GM18907 (cell line): ENCODE data around the gene TAGLN.

ENCODE experiments used
- ATAC-seq: cut with Tn5 transposase; IDR thresholded peaks from one replicate; pipeline ENCODE4 v1.9.1; 2021; ENCODE audit warnings: mild to moderate bottlenecking, moderate library complexity; ENCODE audit not compliant: unreplicated experiment

The TAGLN gene

DNA sequence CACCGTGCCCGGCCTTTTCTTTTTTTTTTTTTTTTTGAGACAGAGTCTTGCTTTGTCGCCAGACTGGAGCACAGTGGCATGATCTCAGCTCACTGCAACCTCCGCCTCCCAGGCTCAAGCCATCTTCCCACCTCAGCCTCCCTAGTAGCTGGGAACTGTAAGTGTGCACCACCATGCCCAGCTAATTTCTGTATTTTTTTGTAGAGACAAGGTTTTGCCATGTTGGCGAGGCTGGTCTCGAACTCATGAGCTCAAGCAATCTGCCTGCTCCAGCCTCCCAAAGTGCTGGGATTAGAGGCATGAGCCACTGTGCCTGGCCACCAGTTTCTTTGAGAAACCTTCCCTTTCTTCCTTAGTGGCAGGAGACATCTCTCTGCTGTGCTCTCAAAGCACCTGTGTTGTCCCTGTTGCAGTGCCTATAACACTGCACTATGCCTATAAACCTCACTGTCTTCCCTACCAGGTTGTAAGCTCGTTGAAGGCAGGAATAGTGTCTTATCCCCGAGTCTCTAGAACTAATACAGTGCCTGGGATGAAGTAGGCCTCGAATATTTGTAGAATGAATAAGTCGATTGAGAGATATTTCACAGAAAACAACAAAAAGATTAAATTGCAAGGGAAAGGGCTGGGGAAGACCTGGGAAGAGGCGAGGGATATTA, 13.7 kb downstream of the TAGLN start:
- ATAC-seq, result no peak

DNA sequence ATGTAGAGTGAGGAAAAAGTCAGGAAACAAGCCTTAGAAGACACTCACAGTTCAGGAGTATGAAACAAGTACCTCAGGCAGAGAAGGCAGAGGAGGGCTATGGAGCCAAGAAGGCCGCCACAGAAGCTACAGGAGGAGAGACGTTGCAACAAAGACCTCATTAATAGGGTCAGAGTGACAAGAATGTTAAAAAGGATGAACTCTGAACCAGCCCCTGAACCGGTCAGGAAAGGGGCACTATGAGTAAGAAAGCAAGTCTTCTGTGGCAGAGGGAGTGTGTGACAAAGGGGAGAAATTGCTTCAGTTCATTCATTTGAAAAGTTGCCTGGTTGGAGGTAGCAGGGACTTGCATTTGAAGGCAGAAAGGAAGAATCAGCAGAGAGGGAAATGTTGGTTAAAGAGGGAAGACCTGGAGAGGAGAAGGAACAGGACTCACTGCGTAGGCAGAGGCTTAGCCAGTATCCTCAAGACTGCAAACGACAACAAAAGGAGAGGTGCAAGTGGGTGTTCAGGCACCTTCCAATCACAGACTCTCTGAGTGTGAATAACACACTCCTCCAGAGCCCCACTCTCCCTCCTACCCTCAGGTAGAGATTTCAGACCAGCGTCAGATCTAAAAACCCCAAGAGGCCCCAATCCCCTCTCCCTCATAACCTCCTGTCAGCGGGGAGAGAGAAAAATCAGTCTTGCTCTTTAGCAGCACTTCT, 15.4 kb downstream of the TAGLN start:
- ATAC-seq, result no peak

DNA sequence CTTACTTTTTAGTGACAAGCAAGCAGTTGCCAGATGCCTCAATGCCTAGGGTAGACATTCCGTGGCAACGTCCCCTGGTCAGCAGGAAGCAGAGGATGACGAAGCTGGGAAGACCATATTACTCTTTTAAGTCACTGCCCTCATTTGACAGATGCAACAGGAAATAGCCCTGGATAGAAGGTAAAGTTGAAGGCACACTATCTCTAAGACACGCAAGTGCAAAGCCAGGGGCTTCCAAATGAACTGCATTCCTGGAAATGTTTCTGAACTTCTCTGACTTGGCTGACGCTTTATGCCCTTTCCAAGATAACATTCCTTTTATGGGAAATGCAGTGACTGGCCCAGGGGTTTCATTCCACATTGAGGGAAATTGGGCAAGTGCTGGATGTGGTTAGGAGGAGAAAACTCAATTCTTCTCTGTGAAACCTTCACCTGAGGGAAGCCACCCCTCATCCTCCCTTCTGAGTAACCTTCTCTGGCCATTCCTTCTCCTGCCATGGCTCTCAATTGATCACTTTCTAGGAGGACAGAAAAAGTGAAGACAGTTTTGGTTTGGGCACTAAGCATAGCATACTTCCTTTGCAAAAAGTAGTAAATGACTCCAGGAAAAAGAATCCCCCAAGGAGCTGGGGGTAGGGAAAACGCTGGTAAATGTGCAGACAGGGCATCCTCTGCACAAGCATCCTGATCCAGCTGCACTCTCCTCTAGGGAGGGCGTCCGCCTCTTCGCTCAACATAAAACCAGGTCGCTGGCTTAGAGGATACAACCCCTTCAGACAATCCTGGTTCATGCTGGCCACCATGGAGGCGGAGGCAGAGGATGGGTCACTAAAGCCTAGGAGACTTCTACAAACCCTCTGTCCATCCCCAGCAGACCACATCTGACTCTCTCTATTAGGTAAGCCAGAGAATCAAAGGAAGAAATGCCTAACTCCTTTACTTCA, 18.2 kb downstream of the TAGLN start:
- no peak for ATAC-seq

DNA sequence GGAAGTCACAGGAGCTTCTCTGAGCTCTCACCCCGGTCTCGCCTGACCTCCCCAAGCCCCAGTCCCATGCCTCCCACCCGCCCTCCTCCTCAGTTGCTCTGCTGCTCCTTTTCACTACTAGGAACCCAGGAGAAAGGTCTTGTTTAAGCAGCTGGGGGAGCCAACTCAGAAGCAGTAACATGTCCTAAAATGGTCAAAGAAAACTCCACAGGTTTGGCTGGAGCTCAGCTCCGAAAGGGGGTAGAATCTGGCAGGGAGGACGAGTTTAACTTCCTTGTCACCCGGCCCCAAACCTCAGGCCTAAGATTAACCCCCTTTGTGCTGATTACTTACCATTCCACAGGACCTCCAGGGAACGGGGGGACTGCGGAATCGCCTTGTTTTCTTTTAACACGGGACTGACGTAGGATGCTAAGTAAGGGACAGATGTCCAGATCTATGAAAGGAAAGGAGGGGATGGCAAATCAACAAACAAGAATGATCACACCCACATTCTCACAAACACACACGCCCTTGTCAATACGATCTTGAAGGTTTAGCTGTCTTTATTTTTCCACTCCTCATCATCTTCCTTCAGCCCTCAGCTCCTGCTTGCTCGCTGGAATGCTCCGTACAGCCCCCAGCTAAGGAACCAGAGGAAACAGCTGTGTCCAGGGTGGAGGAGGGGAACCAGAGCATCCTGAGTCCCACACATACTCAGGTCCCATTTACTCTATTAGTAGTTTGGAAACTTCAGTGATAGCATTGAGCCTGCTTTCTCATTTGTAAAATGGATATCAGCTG, 19.2 kb downstream of the TAGLN start:
- no peak for ATAC-seq

DNA sequence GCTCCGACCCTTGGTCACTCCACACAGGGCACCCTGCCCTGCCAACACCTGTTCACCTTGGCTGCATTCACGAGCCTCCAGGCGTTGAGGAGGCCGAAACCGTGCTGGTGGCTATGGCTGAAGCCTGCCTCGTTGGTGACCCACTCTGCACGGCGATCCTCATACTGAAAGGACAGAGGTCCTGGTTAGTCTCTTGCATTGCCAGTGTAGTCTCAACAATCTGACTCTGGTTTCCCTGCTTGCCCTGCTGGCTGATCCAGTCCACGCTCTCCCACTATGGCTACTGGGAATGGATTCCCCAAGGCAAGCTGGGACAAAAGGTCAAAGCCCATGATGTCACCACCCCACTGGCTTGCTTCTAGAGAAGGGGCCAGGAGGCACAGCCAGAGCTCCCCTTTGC, 19.8 kb downstream of the TAGLN start:
- no peak for ATAC-seq

DNA sequence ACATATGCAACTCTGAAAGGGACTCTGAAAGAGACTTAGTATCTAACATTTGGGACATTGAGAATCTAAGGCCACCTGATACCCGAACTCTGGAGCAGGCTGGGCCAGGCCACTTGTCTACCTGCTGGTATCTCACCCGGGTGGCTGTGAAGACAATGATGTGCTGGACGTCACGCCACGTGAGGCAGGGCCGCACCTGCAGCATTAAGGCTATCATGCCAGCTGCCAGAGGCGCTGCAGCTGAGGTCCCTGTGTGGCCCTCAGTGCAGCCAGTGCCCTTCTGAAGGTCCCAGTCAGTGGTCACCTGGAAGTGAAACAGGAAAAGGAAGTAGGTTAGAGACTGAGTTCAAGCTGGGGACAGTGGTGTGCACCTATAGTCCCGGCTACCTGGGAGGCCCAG, 20.3 kb downstream of the TAGLN start:
- no peak for ATAC-seq

DNA sequence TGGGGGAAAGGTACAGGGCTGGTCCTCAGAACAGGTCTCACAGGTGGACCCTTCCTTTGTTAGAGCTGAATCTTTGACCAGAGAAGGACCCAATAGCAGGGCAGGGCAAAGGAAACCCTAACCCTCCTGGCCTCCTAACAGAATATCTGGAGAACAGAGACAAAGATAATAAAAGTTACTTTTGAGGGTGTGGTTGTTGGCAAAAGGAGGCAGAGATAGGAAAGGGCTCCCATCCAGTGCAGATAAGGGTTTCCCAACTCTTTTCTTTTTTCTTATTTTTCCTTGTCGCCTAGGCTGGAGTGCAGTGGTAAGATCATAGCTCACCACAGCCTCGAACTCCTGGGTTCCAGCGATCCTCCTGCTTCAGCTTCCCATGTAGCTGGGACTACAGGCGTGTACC, 20.8 kb downstream of the TAGLN start:
- no peak for ATAC-seq

DNA sequence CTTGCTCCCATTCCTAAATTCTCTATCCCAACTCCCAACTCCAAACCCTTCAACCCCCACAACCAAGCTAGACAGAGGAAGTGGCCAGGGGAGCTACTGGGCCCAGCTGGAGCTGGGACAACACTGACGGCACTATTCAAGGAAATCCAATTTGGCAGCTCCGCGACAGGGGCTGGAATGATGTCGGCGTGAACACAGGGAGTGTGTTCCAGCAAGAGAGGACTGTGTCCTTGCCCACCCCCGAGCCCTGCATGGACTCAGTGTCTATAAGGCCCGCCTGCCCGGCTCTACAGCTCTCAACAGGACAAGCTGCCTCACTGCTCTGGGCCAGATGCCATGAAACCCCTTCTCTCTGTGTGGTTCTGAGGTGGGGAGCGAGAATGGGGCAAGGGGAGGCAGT, 21.4 kb downstream of the TAGLN start:
- ATAC-seq, result no peak

DNA sequence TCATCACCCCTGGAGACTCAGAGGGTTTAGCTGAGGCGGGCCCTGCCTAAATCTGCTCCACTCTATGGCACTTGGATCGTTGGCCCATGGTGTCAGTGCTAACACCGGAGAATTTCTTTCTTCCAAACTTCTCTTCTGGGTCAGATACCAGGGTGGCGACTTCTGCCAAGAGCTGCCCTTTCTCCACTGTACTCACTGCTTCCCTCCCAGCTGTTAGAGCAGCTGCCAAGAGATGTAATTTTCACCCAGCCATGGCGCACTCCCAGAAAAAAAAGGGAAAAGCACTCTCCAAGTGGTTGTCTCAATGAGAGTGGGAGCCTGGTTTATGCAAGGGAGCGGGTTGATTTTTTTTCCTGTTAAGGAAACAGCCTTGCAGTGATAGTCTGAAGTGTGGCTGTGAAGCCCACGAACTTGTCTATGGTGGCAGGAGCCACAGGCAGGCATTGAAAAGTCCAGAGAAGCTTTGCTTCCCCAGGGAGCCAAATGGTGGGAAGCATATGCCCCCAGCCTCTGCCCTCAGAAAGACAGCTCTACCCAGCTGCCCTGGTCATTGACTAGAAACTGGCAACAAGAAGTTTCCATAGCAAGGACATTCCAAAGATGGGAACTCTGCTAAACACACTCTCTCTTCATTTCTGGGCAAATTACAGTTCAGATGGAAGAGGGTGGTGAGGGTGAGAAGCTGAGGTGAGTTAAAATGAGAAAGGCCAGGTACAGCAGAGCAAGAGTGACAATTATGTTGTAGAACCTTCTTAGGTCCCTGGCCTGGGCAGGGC, 22.0 kb downstream of the TAGLN start:
- ATAC-seq, result no peak

DNA sequence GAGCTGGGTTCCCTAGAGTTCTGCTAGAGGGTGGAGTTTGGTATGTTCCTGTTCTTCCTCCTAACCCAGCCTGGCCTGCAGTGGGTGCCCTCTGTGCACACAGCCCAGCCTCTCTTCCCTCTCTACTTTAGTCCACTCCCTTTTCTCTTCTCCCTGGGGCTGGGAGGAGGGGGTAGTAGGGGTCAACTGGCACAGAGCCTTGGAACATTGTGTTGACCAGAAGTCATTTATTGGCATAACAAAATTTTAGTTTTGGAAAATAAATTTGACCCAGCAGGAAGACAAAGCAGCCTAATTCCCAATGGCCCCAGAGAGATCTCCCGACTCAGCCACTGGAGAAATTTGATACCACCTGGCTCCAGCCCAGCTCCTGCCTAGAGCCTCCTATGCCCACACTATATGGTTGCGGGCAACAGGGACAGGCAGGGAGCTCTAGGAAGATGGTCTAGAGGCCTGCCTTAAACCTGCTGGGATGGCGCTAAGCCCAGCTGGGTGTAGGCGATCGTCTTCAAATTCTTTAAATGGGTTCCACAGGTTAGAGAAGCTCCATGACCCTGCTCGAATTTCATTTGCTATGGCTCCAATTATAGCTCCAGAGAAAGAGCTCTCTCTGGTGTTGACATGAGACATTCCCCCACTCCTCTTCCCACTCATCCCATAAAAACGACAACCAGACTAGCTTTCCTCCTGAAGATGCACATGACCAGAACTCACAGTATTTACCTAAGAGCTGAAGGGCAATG, 22.8 kb downstream of the TAGLN start:
- ATAC-seq, result no peak

DNA sequence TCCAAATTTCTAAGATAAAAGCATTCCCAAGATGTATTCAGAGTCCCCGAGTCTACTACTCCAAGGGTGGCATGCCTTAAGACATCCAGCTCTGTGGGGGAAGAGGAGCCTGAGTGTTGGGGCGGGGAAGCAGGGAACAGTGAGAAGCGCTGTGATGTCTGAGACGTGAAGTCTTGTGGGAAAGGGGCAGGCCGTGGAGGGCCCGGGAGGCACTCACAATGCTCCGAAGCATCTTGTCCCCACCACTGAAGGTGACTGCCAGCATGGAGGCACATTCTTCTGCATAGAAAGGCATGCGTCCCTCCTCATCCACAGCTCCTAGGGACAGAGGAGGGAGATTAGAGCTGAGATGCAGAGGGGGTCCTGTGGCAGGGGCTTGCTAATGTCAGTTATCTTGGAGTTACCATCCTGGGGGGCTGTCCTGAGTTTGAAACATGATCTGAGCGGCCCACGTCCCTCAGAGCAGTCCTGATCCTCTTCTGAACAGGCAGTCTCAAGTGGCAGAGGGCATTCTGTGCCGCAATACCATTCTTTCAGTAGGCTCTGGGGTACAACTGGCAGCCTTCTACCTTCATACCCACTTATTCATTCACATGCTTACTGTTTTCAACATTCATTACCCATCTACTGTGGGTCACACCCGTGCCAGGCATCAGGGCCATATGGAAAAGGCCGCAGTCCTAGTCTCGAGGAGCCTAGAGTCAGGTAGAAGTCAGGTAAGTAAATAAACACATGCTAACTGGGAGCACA, 24.0 kb downstream of the TAGLN start:
- no peak for ATAC-seq

DNA sequence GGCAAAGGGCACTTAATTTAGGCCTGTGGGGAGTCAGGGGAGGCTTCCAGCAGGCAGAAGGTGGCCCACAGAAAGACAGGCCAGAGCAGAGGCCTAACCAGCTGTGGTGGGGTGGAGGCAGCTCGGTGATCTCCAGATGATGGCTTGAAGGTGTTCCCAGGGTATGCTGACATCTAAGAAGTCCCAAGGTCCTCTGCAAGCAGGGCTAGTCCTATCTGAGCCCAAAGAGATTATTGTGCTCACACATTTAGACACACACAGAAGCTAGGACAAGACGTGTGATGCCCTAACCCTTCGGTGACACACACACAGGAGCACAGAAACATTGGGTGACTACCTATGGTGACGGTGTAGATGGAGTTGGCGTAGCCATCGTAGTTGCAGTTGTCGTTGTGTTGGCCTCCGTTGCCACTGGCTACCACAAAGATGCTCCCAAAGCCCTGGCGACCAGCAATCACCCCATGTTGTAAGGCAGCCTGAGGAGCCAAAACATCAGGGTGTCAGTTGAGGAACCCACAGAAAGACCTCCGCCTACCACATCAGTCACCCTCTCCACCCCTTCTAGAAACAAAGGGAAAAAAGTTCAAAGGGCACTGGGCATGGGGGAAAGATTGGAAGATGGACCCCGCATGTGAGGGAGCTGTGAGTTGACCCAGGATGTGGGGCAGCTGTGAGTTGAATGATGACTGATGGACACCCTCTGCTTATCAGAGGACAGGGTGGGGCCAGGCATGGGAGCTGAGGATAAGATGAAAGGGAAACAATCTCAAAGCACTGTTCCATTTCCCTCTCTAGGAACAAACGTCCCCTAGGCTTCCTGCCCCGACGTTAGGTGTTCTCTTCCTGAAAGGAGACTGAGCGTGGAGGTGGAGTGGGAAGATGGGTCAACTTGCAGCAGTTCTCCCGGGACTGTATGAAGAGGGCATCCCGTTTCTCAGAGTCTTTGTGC, 24.8 kb downstream of the TAGLN start:
- ATAC-seq, result no peak

DNA sequence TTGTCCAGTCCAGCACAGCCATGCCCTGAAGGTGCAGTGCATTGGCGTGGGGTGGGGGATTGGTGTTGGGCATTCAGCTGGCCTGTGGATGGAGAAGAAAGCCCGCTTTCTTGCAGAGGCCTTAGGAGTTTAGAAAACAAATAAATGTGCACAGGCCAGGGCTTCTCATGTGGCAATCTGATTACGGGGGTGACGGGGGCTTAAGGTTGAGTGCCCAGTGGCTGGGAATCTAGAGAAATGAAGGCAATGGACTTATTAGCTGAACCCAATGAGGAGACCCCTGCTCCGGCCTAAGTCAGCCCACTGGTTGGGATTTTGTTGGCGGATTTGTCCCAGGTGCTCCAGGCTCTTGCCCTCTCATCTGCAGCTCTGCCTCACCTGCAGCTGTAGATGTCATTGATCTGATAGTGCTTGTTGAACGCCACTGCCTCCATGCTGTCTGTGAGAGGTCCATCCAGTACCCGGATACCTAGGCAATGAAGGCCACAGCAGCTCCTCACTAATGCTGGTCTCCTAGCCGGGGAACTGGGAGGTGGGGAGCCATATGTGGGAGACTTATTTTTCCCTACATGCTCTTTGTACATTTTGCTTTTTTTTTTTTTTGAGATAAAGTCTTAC, 26.5 kb downstream of the TAGLN start:
- no peak for ATAC-seq

DNA sequence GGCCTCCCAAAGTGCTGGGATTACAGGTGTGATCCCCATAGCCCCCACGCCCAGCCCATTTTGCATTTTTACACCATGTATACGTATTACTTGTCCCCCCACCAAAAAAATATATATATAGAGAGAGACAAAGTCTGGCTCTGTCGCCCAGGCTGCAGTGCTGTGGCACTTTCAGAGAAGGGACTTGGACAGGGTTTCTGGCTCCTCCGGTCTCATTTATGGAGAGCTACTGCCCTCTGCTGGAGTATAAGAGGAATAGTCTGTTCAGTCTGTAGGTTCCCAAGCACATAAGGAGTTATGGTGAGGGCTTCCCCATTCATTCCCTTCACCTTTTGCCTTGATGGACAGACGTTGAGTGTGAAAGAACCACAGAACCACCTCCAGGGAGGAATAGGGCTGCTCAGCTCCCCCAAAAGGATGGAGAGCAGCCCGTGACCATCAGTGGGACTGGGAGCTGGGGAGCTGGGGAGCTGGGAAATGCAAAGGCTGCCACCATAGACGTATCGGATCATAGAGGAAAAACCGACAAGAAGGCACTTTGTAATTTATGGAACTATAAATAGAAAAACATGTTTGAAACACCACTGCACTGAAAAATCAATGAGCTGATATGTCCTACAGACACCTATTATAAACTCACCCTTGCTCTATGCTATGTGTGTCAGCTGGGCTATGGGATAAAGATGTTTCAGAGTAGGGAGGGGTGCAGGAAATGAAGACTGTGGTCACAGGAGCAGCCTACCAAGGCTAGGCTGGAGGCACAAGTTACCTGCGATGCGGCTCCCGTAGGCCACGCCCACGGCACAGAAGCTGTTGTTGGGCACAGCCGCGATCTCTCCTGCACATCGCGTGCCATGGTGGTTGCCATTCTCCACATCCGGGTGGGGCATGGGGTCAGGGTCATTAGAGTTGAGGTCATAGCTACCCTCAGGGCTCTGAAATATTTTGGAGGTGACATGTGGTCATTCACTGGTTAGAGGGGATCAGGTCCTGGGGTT, 27.5 kb downstream of the TAGLN start:
- peak; percentile 49 for ATAC-seq

DNA sequence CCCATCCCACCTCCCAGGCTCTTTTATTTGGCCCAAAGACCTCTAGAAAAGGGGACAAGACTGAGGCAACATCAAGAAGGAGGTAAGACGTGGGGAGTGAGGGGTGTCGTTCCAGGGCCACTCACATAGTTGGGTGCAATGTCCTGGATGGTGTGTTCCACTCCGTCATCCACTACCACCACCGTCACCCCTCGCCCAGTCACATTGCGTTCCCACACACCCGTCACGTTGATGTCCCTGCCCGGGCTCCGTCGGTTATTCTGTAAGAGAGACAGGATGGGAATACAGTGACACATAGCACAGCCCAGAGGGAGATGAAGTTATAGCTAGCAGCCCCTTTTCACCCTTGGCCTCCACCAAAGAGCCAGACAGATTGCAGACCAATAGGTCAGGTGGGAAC, 28.9 kb downstream of the TAGLN start:
- ATAC-seq, result no peak

DNA sequence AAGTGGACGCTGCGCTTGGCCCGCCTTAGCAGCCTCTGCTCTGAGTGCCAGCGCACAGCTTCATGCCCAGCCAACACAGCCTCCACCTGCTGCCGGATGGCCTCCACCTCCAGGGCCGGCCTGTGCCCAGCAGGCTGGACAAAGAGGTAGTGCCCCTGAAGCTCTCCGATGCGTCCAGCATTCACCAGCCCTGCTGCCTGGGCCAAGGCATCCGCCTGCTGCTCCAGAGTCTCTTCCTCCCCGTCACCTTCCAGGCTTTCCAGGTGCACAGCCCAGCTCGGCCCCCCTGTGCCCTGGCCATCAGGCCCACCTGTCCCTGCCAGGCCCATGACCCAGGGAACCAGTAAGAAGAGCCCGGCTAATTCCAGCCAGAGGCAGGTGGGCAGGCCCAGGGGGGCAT, 30.2 kb downstream of the TAGLN start:
- ATAC-seq, result no peak
